ENCODE results near the gene LYPD6B. TPM values are rescaled to one million over a fixed set of nuclear protein-coding genes. Genes with fewer than 3 reads are reported as not detected.

LYPD6B gene
- total RNA-seq, 1 experiment from 2014 or later = not detected

GRCh38 chr2:148999451-148999921 is 39.0 kb upstream of the LYPD6B start:
- intact Hi-C loops (cut with micrococcal nuclease; ENCODE audit: unreplicated experiment) = no loop called here
- DNase-seq (ENCODE audit: low spot score) = no peak
- H3K27me3 ChIP-seq (replicated peaks; ENCODE audit: insufficient read depth, low read depth, low read length, poor library complexity) = no peaks in the 10 kb centered on the region
- H3K4me3 ChIP-seq (ENCODE audit: low read depth, low read length, poor library complexity, severe bottlenecking) = no peak overlapping the region
- H3K4me1 ChIP-seq (ENCODE audit: insufficient read depth, low read length, poor library complexity, severe bottlenecking) = no peaks in the 10 kb centered on the region
- ChIA-PET CTCF (no interaction called here), POLR2A (ENCODE audit: low non-redundant PET) (no interaction called here)
- BruUV-seq (replicated peaks) = no TSS peak
- H3K36me3 ChIP-seq (ENCODE audit: insufficient read depth, low read length, poor library complexity, severe bottlenecking) = no peaks in the 10 kb centered on the region
- H3K27ac ChIP-seq (ENCODE audit: low read depth, low read length, poor library complexity, severe bottlenecking) = no peak overlapping the region
- TF ChIP-seq EZH2 (IDR thresholded peaks at IDR 0.05; ENCODE audit: borderline replicate concordance, low read depth, low read length, poor library complexity, severe bottlenecking) = no peak
- TF ChIP-seq, protein P1, sequence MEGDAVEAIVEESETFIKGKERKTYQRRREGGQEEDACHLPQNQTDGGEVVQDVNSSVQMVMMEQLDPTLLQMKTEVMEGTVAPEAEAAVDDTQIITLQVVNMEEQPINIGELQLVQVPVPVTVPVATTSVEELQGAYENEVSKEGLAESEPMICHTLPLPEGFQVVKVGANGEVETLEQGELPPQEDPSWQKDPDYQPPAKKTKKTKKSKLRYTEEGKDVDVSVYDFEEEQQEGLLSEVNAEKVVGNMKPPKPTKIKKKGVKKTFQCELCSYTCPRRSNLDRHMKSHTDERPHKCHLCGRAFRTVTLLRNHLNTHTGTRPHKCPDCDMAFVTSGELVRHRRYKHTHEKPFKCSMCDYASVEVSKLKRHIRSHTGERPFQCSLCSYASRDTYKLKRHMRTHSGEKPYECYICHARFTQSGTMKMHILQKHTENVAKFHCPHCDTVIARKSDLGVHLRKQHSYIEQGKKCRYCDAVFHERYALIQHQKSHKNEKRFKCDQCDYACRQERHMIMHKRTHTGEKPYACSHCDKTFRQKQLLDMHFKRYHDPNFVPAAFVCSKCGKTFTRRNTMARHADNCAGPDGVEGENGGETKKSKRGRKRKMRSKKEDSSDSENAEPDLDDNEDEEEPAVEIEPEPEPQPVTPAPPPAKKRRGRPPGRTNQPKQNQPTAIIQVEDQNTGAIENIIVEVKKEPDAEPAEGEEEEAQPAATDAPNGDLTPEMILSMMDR (conservative IDR thresholded peaks at IDR 0.05; ENCODE audit: low read depth, low read length) = no peak
- H3K9me3 ChIP-seq (ENCODE audit: low read depth, low read length, poor library complexity, severe bottlenecking) = no peaks in the 10 kb centered on the region

DNA sequence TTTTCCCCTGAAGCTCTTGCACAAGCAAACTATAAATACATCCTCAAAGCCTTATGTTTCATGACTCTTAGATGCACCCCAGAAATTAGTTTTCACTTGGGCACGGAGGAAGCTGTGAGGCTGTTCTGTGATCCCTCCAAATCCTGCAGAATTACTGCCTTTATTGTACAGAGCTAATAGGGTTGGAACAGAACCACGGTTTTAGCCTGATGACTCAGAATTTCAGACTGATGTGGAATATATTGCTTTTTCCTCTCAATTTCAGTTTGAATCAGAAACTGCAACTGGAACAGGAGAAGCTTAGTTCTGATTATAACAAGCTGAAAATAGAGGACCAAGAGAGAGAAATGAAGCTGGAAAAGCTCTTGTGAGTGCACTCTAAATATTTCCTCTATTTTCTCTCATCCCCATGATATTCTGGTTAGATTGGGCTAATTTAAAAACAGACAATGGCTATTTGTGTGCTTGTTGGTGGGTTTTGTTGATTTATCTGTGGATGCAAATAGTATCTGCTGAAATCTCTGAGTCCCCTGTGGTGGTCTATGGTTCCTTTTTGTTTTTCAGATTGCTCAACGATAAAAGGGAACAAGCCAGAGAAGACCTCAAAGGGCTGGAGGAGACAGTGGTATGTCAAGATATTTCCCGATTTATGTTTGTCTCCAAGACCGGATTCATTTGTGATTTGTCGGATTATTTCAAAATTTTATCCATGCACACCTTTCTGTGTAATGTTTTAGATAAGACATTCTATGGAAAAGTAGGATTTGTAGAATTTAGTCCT is 38.2 kb upstream of the LYPD6B start:
- intact Hi-C loops (cut with micrococcal nuclease; ENCODE audit: unreplicated experiment) = no loop called here
- no peak for DNase-seq (ENCODE audit: low spot score)
- H3K36me3 ChIP-seq (ENCODE audit: insufficient read depth, low read length, poor library complexity, severe bottlenecking) = no peaks in the 10 kb centered on the region

GRCh38 chr2:149001496-149001895 is 37.0 kb upstream of the LYPD6B start:
- BruUV-seq (replicated peaks) = no TSS peak
- TF ChIP-seq, protein P1 (conservative IDR thresholded peaks at IDR 0.05; ENCODE audit: low read depth, low read length) = no peak
- no peak for TF ChIP-seq EZH2 (IDR thresholded peaks at IDR 0.05; ENCODE audit: borderline replicate concordance, low read depth, low read length, poor library complexity, severe bottlenecking)

More for the DNA sequence above, 38.2 kb upstream of the LYPD6B start:
- no peak overlapping the region for H3K4me3 ChIP-seq (ENCODE audit: low read depth, low read length, poor library complexity, severe bottlenecking)
- TF ChIP-seq, protein P1 (conservative IDR thresholded peaks at IDR 0.05; ENCODE audit: low read depth, low read length) = no peak
- TF ChIP-seq EZH2 (IDR thresholded peaks at IDR 0.05; ENCODE audit: borderline replicate concordance, low read depth, low read length, poor library complexity, severe bottlenecking) = no peak
- no peaks in the 10 kb centered on the region for H3K9me3 ChIP-seq (ENCODE audit: low read depth, low read length, poor library complexity, severe bottlenecking)
- ChIA-PET POLR2A (ENCODE audit: low non-redundant PET) (no interaction called here), CTCF (no interaction called here)
- no peaks in the 10 kb centered on the region for H3K4me1 ChIP-seq (ENCODE audit: insufficient read depth, low read length, poor library complexity, severe bottlenecking)
- BruUV-seq (replicated peaks) = no TSS peak
- H3K27me3 ChIP-seq (replicated peaks; ENCODE audit: insufficient read depth, low read depth, low read length, poor library complexity) = no peaks in the 10 kb centered on the region
- H3K27ac ChIP-seq (ENCODE audit: low read depth, low read length, poor library complexity, severe bottlenecking) = no peak overlapping the region

More at GRCh38 chr2:149001496-149001895, 37.0 kb upstream of the LYPD6B start:
- H3K4me3 ChIP-seq (ENCODE audit: low read depth, low read length, poor library complexity, severe bottlenecking) = no peak overlapping the region
- intact Hi-C loops (cut with micrococcal nuclease; ENCODE audit: unreplicated experiment) = no loop called here
- H3K36me3 ChIP-seq (ENCODE audit: insufficient read depth, low read length, poor library complexity, severe bottlenecking) = no peaks in the 10 kb centered on the region
- no peaks in the 10 kb centered on the region for H3K9me3 ChIP-seq (ENCODE audit: low read depth, low read length, poor library complexity, severe bottlenecking)
- ChIA-PET POLR2A (ENCODE audit: low non-redundant PET) (no interaction called here), CTCF (no interaction called here)
- no peak for DNase-seq (ENCODE audit: low spot score)
- H3K27ac ChIP-seq (ENCODE audit: low read depth, low read length, poor library complexity, severe bottlenecking) = no peak overlapping the region
- H3K27me3 ChIP-seq (replicated peaks; ENCODE audit: insufficient read depth, low read depth, low read length, poor library complexity) = no peaks in the 10 kb centered on the region
- H3K4me1 ChIP-seq (ENCODE audit: insufficient read depth, low read length, poor library complexity, severe bottlenecking) = no peaks in the 10 kb centered on the region

Data from A673 (cell line).